ENCODE data around the gene ANKRD11. TPM values are rescaled to one million over a fixed set of nuclear protein-coding genes. Genes with fewer than 3 reads are reported as not detected.

The ANKRD11 gene
- total RNA-seq, 1 experiment from 2014 or later, result 47.1 TPM

GRCh38 chr16:89241187-89242007 is 249.0 kb downstream of the ANKRD11 start:
- DNase-seq (ENCODE audit: low read depth), result peak; percentile 75

GRCh38 chr16:89237733-89238132 is 252.6 kb downstream of the ANKRD11 start:
- no peak for DNase-seq (ENCODE audit: low read depth)

- DNase-seq (ENCODE audit: low read depth), result no peak
Observed at GRCh38 chr16:89233678-89234490, 256.5 kb downstream of the ANKRD11 start.

GRCh38 chr16:89232107-89232506 is 258.3 kb downstream of the ANKRD11 start:
- DNase-seq (ENCODE audit: low read depth), result no peak

GRCh38 chr16:89230255-89230654 is 260.1 kb downstream of the ANKRD11 start:
- no peak for DNase-seq (ENCODE audit: low read depth)

GRCh38 chr16:89224665-89225064 is 265.7 kb downstream of the ANKRD11 start:
- DNase-seq (ENCODE audit: low read depth), result no peak

GRCh38 chr16:89222931-89223330 is 267.4 kb downstream of the ANKRD11 start:
- DNase-seq (ENCODE audit: low read depth), result no peak

- DNase-seq (ENCODE audit: low read depth), result no peak
Observed at GRCh38 chr16:89221604-89222003, 268.8 kb downstream of the ANKRD11 start.

- no peak for DNase-seq (ENCODE audit: low read depth)
Observed at GRCh38 chr16:89219365-89219764, 271.0 kb downstream of the ANKRD11 start.

Other genes starting within 250 kb of the ANKRD11 start
- 69.6 and 77.5 TPM in 2 replicates for gene SPG7, start 17.8 kb upstream of the ANKRD11 start, total RNA-seq (2014; rRNA removed; shearing (Covaris generic))
- 2,167 and 2,261 TPM in 2 replicates for gene RPL13, start 70.1 kb upstream of the ANKRD11 start, total RNA-seq (2014; rRNA removed; shearing (Covaris generic))
- 0.32 and 3.1 TPM in 2 replicates for gene CPNE7, start 85.2 kb upstream of the ANKRD11 start, total RNA-seq (2014; rRNA removed; shearing (Covaris generic))
- 0.79 TPM in 1 of 2 replicates, not detected in the other for gene DPEP1, start 123.1 kb upstream of the ANKRD11 start, total RNA-seq (2014; rRNA removed; shearing (Covaris generic))
- gene CHMP1A, start 167.1 kb upstream of the ANKRD11 start, total RNA-seq (2014; rRNA removed; shearing (Covaris generic)), result 61.0 and 103 TPM in 2 replicates
- 6.9 and 12.6 TPM in 2 replicates for gene SPATA33, start 167.3 kb upstream of the ANKRD11 start, total RNA-seq (2014; rRNA removed; shearing (Covaris generic))
- 11.6 and 19.6 TPM in 2 replicates for gene CDK10, start 196.1 kb upstream of the ANKRD11 start, total RNA-seq (2014; rRNA removed; shearing (Covaris generic))
- 5.5 and 10.9 TPM in 2 replicates for gene SPATA2L, start 211.1 kb upstream of the ANKRD11 start, total RNA-seq (2014; rRNA removed; shearing (Covaris generic))
- gene VPS9D1, start 230.3 kb upstream of the ANKRD11 start, total RNA-seq (2014; rRNA removed; shearing (Covaris generic)), result 6.6 and 7.0 TPM in 2 replicates
- 3.0 and 6.9 TPM in 2 replicates for gene ZNF276, start 231.0 kb upstream of the ANKRD11 start, total RNA-seq (2014; rRNA removed; shearing (Covaris generic))